B cell (primary cell): ENCODE results near the gene LMOD2. TPM values are rescaled to one million over a fixed set of nuclear protein-coding genes. Genes with fewer than 3 reads are reported as not detected.

Experiments used
- ATAC-seq: fragments of 200-7000 bp; cut with Tn5 transposase; one replicate; pipeline ENCODE4 v1.10.0; 2021; ENCODE audit warnings: low read depth, mild to moderate bottlenecking, moderate number of reproducible peaks, moderate library complexity
- CTCF ChIA-PET: fragments of 350-600 bp; sonication (Branson Sonifier 250); formaldehyde crosslinking; loops from one replicate; lab custom pipeline; 2021; ENCODE audit warnings: antibody characterized with exemption, inconsistent platforms; lab: Charles Lee
- POLR2A ChIA-PET: fragments of 350-600 bp; sonication (Branson Sonifier 250); formaldehyde crosslinking; loops from one replicate; lab custom pipeline; 2021; ENCODE audit warnings: antibody characterized with exemption; lab: Charles Lee
- DNase-seq: peaks from one replicate; pipeline ENCODE4 v3.0.0; 2013
- H2AFZ ChIP-seq: 2 replicates; pipeline ENCODE4 v1.6.1; 2012; ENCODE audit warnings: mild to moderate bottlenecking, low read depth, low read length; ENCODE audit not compliant: insufficient read depth, poor library complexity, severe bottlenecking
- H3K27ac ChIP-seq, 2 donors: 1 replicate in 1 of 2; 2 replicates in 1 of 2; pipeline ENCODE4 v1.5.1; 2012 to 2013; ENCODE audit warnings: low read length in 2 of 2, mild to moderate bottlenecking in 2 of 2, moderate library complexity in 1 of 2
- H3K27me3 ChIP-seq, 4 experiments: fragments of 200-600 bp in 1 of 4; sonication (generic) in 1 of 4; replicated peaks in 1 of 4; 1 replicate in 2 of 4; 2 replicates in 2 of 4; pipeline versions ENCODE4 v1.6.1 to v1.7.0; 2013 to 2016; ENCODE audit warnings: low read length in 3 of 4, mild to moderate bottlenecking in 2 of 4, mixed read lengths in 1 of 4, moderate library complexity in 1 of 4; ENCODE audit not compliant: insufficient read depth in 4 of 4, control insufficient read depth in 3 of 4; ENCODE audit errors: control extremely low read depth in 1 of 4
- H3K36me3 ChIP-seq, 2 experiments: replicated peaks in 1 of 2; 1 replicate in 1 of 2; 2 replicates in 1 of 2; pipeline versions ENCODE4 v1.6.1 to v1.7.1; 2013; ENCODE audit warnings: low read length in 1 of 2; ENCODE audit not compliant: insufficient read depth in 2 of 2, control insufficient read depth in 1 of 2; ENCODE audit errors: control extremely low read depth in 1 of 2, extremely low read depth in 1 of 2
- H3K4me1 ChIP-seq, 2 donors: fragments of 200-600 bp in 1 of 2; sonication (generic) in 1 of 2; 1 replicate in 1 of 2; 2 replicates in 1 of 2; pipeline versions ENCODE4 v1.5.1 to v1.6.1; 2013 to 2017; ENCODE audit warnings: low read length in 2 of 2; ENCODE audit not compliant: control insufficient read depth in 2 of 2, insufficient read depth in 2 of 2
- H3K4me2 ChIP-seq: replicated peaks from 2 replicates; pipeline ENCODE3; 2012; ENCODE audit warnings: mild to moderate bottlenecking, low read depth, low read length; ENCODE audit not compliant: poor library complexity, severe bottlenecking
- H3K4me3 ChIP-seq, 5 experiments: fragments of 200-600 bp in 1 of 5; sonication (generic) in 1 of 5; 1 replicate in 3 of 5; 2 replicates in 2 of 5; pipeline versions ENCODE4 v1.5.1 to v1.7.0; 2011 to 2016; ENCODE audit warnings: low read length in 4 of 5, mild to moderate bottlenecking in 4 of 5, low read depth in 2 of 5, control low read depth in 1 of 5, moderate library complexity in 1 of 5; ENCODE audit not compliant: insufficient read depth in 1 of 5; ENCODE audit errors: control extremely low read depth in 1 of 5, extremely low read depth in 1 of 5
- H3K79me2 ChIP-seq: fragments of 200-600 bp; sonication (generic); one replicate; pipeline ENCODE4 v1.6.0; 2016; ENCODE audit warnings: low read length; ENCODE audit not compliant: control insufficient read depth, insufficient read depth
- H3K9ac ChIP-seq: fragments of 200-600 bp; sonication (generic); 2 replicates; pipeline ENCODE4 v1.6.1; 2017; ENCODE audit warnings: mild to moderate bottlenecking, low read length, moderate library complexity
- H3K9me3 ChIP-seq, 3 donors: one replicate each; pipeline versions ENCODE4 v1.6.1 to v1.7.1; 2013; ENCODE audit warnings: low read length in 2 of 3; ENCODE audit not compliant: control insufficient read depth in 2 of 3, insufficient read depth in 1 of 3; ENCODE audit errors: control extremely low read depth in 1 of 3
- H4K20me1 ChIP-seq: 2 replicates; pipeline ENCODE4 v1.6.0; 2012; ENCODE audit warnings: mild to moderate bottlenecking, low read length; ENCODE audit not compliant: insufficient read depth, control insufficient read depth, poor library complexity, severe bottlenecking
- H3K27ac Mint-ChIP-seq: one replicate; pipeline ENCODE4 v1.8.0; 2021; ENCODE audit warnings: mixed read lengths
- H3K27me3 Mint-ChIP-seq: one replicate; pipeline ENCODE4 v1.8.0; 2021; ENCODE audit warnings: mixed read lengths
- H3K4me1 Mint-ChIP-seq: one replicate; pipeline ENCODE4 v1.8.0; 2021; ENCODE audit warnings: mixed read lengths
- H3K4me3 Mint-ChIP-seq: one replicate; pipeline ENCODE4 v1.8.0; 2021; ENCODE audit warnings: mixed read lengths
- H3K9me3 Mint-ChIP-seq: one replicate; pipeline ENCODE4 v1.8.0; 2022; ENCODE audit warnings: mixed read lengths; ENCODE audit not compliant: insufficient read depth
- EZH2 ChIP-seq: IDR thresholded peaks from 2 replicates; pipeline ENCODE4 v1.6.1; 2012; ENCODE audit warnings: borderline replicate concordance, low read depth, mild to moderate bottlenecking, moderate library complexity, low read length; ENCODE audit not compliant: insufficient read depth, poor library complexity, severe bottlenecking
- WGBS: methylation state at CpG from one replicate; pipeline ENCODE4 v1.1.5; 2013; ENCODE audit warnings: missing lambda C conversion rate; ENCODE audit not compliant: insufficient coverage; 5-methylcytosine and 5-hydroxymethylcytosine counted together
- intact Hi-C: fragments of 100-400 bp; cut with micrococcal nuclease; formaldehyde crosslinking; loops from one replicate; pipeline ENCODE4 v1.10.0; 2022
- polyA plus RNA-seq: library from polyadenylated mRNA; depleted of rRNA; stranded (reverse); fragments of >200 nt; gene quantifications from 2 replicates; pipeline ENCODE4 v1.2.3, GENCODE V29; 2012
- total RNA-seq, 2 donors: library from RNA; stranded (reverse); fragments of 120-200 nt in 1 of 2; gene quantifications; 1 replicate in 1 of 2; 2 replicates in 1 of 2; pipeline versions ENCODE4 v1.2.3 to v1.2.4, GENCODE V29; 2013 to 2022
- TF ChIP-seq, protein P1 (sequence below): fragments of 200-600 bp; IDR thresholded peaks from one replicate; pipeline ENCODE4 v1.8.0; 2022; ENCODE audit warnings: antibody characterized with exemption, mild to moderate bottlenecking

LMOD2 gene
- total and polyA plus RNA-seq, 2 donors (not counting 1 experiment from before 2014, with no cell fraction given): not detected

DNA sequence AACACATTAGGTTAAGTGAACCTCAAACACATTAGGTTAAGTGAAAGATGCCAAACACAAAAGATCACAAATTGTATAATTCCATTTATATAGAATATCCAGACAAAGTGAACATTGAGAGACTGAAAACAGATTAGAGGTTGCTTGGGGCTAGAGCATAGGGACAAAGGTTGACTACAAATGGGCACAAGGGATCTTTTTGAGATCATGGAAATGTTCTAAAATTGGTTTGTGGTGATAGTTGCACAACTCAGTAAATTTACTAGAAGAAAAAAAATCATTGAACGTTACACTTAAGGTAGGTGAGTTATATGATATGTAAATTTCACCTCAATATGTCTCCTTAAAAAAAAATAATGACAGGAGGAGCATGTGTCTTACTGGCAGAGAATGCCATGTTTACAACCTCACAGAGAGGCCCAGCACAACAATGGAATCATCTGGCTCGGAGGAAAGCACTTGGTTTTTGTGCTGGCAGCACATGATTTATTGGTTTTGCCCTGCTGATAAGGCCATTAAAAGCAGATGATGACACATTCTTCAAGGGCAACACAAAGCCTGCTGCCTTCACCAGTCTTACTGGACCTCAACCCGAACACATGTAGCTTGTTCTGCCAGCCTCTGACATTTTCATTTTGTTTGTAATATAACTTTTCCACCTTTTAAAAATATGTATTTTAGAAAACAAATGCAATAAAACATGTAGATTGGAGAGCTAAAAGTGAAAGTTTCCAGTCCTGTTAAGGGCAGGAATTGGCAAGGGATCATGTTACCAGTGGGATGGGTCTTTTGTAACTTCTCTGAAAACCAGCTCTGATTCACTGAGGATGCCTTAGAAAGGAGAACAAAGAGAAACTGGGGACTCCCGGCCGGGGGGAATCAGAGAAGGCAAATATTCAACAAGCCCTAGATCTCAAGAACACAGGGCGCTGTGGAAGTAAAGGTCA, 11.9 kb upstream of the LMOD2 start:
- peaks cover 48% of the 10 kb centered on the region for H3K27me3 Mint-ChIP-seq

DNA sequence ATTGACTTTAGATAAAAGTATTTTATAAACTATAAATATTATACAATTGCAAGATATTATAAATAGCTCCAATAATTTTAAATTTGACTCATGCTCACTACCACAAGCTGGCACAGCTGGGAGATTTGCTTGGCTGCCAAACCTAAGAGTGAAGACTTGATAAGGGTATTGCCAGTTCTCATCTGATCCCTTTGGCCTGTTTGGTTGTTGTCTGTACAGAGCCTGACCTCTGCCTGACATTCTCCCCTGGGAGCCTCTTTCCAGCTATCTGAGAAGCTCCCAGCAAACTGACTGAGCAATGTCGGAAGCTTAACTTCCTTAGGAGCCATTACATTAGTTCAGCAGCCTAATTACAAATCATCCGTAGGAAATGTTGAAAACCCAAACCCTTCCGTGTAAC, 10.2 kb upstream of the LMOD2 start:
- H3K27ac Mint-ChIP-seq: no peak overlapping the region
- peaks cover 55% of the 10 kb centered on the region for H3K27me3 Mint-ChIP-seq
- TF ChIP-seq, protein P1, sequence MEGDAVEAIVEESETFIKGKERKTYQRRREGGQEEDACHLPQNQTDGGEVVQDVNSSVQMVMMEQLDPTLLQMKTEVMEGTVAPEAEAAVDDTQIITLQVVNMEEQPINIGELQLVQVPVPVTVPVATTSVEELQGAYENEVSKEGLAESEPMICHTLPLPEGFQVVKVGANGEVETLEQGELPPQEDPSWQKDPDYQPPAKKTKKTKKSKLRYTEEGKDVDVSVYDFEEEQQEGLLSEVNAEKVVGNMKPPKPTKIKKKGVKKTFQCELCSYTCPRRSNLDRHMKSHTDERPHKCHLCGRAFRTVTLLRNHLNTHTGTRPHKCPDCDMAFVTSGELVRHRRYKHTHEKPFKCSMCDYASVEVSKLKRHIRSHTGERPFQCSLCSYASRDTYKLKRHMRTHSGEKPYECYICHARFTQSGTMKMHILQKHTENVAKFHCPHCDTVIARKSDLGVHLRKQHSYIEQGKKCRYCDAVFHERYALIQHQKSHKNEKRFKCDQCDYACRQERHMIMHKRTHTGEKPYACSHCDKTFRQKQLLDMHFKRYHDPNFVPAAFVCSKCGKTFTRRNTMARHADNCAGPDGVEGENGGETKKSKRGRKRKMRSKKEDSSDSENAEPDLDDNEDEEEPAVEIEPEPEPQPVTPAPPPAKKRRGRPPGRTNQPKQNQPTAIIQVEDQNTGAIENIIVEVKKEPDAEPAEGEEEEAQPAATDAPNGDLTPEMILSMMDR: no peak
- no peak for TF ChIP-seq EZH2
- no peak overlapping the region for H2AFZ ChIP-seq
- no peaks in the 10 kb centered on the region for H3K9me3 Mint-ChIP-seq
- H3K27ac ChIP-seq: no peak overlapping the region
- H3K4me1 Mint-ChIP-seq: no peaks in the 10 kb centered on the region
- no peak overlapping the region for H3K4me3 Mint-ChIP-seq
- H3K27me3 ChIP-seq: peaks cover 0 to 11% (median 3%) of the 10 kb centered on the region in 4 experiments
- 82% methylated on average over 2 of the region's 3 CpGs for WGBS
- no peaks in the 10 kb centered on the region for H3K4me1 ChIP-seq
- intact Hi-C loops: no loop called here
- no peak overlapping the region for H3K9ac ChIP-seq
- no peak for ATAC-seq
- POLR2A ChIA-PET: no interaction called here
- CTCF ChIA-PET: no interaction called here
- H4K20me1 ChIP-seq: no peaks in the 10 kb centered on the region
- no peak overlapping the region for H3K4me3 ChIP-seq
- H3K36me3 ChIP-seq: no peaks in the 10 kb centered on the region
- H3K4me2 ChIP-seq: no peak overlapping the region
- no peak for DNase-seq
- H3K79me2 ChIP-seq: no peaks in the 10 kb centered on the region
- no peaks in the 10 kb centered on the region for H3K9me3 ChIP-seq

More for the DNA sequence above, 11.9 kb upstream of the LMOD2 start:
- WGBS: 9% methylated on average over 1 of the region's 6 CpGs
- Histone ChIP-seq H2AFZ (no peak overlapping the region), H3K36me3 (no peaks in the 10 kb centered on the region), H3K9ac (no peak overlapping the region), H3K79me2 (no peaks in the 10 kb centered on the region), H3K9me3 (no peaks in the 10 kb centered on the region), H3K4me1 (no peaks in the 10 kb centered on the region), H3K27me3 (peaks cover 0 to 11% (median 6%) of the 10 kb centered on the region in 4 experiments), H4K20me1 (no peaks in the 10 kb centered on the region), H3K27ac (no peak overlapping the region), H3K4me3 (no peak overlapping the region), H3K4me2 (no peak overlapping the region)
- CTCF ChIA-PET: no interaction called here
- DNase-seq (no peak), ATAC-seq (no peak)
- intact Hi-C loops: no loop called here
- Mint-ChIP-seq H3K4me3 (no peak overlapping the region), H3K9me3 (no peaks in the 10 kb centered on the region), H3K27ac (no peak overlapping the region), H3K4me1 (no peaks in the 10 kb centered on the region)
- POLR2A ChIA-PET: no interaction called here
- TF ChIP-seq EZH2: no peak
- TF ChIP-seq, protein P1: no peak
